Esophagus squamous epithelium (tissue), 5 donors: ENCODE measurements around the gene RYR3. TPM values are rescaled to one million over a fixed set of nuclear protein-coding genes. Genes with fewer than 3 reads are reported as not detected.

ENCODE experiments used
- DNase-seq: peaks from one replicate; lab custom pipeline; 2025; lab: John Stamatoyannopoulos, UW
- H3K27ac ChIP-seq, 4 donors: fragments of 200-600 bp; sonication (generic); one replicate each; pipeline ENCODE4 v1.5.1; 2016 to 2019; ENCODE audit warnings: mild to moderate bottlenecking in 1 of 4
- H3K27me3 ChIP-seq, 4 donors: fragments of 200-600 bp; sonication (generic); 1 replicate in 3 of 4; 2 replicates in 1 of 4; pipeline versions ENCODE4 v1.5.1 to v1.6.0; 2017 to 2021; ENCODE audit warnings: antibody characterized with exemption in 1 of 4
- H3K36me3 ChIP-seq, 3 donors: fragments of 200-600 bp; sonication (generic); one replicate each; pipeline ENCODE4 v1.5.1; 2016 to 2019
- H3K4me1 ChIP-seq, 3 donors: fragments of 200-600 bp; sonication (generic); one replicate each; pipeline ENCODE4 v1.5.1; 2017 to 2019
- H3K4me3 ChIP-seq, 4 donors: fragments of 200-600 bp; sonication (generic); 1 replicate in 3 of 4; 2 replicates in 1 of 4; pipeline ENCODE4 v1.5.1; 2016 to 2019; ENCODE audit warnings: mild to moderate bottlenecking in 2 of 4, moderate library complexity in 1 of 4
- H3K9me3 ChIP-seq, 3 donors: fragments of 200-600 bp; sonication (generic); one replicate each; pipeline ENCODE4 v1.5.1; 2016 to 2019
- CTCF ChIP-seq, 6 experiments: fragments of 450-650 bp in 4 of 6; fragments of 200-600 bp in 2 of 6; sonication (generic) in 2 of 6; IDR thresholded peaks; one replicate each; pipeline ENCODE4 v1.5.1; 2016 to 2019; ENCODE audit warnings: antibody characterized with exemption in 6 of 6, mild to moderate bottlenecking in 4 of 6, moderate library complexity in 4 of 6
- POLR2A ChIP-seq, 4 donors: fragments of 450-650 bp; IDR thresholded peaks; one replicate each; pipeline ENCODE4 v1.6.1; 2017; ENCODE audit warnings: antibody characterized with exemption in 4 of 4, mild to moderate bottlenecking in 4 of 4, moderate library complexity in 3 of 4
- WGBS, 2 donors: methylation state at CpG; one replicate each; pipeline ENCODE4 v1.1.5; 2018; 5-methylcytosine and 5-hydroxymethylcytosine counted together
- intact Hi-C: fragments of 100-400 bp; cut with DNase I; formaldehyde crosslinking; loops from one replicate; pipeline ENCODE4 v1.15.0; 2022
- total RNA-seq, 4 donors: library from RNA; depleted of rRNA; stranded (reverse); fragments of >200 nt; gene quantifications; one replicate each; pipeline ENCODE4 v1.1.0, GENCODE V29; 2016
- donor health status: DM: yes; HTN: yes; CAD: no.

RYR3 gene
- total RNA-seq, 4 donors from 2014 or later, result 0.15 to 4.2 (median 0.43) TPM

GRCh38 chr15:33678602-33679001 lies 367.8 kb downstream of the RYR3 start:
- Histone ChIP-seq H3K4me3 (no peak overlapping the region), H3K36me3 (no peaks in the 10 kb centered on the region), H3K27ac (no peak overlapping the region), H3K9me3 (no peaks in the 10 kb centered on the region), H3K27me3 (peaks cover 0 to 11% (median 0%) of the 10 kb centered on the region in 4 donors), H3K4me1 (no peaks in the 10 kb centered on the region)
- WGBS, 2 donors, result 66 to 78% methylated on average over 5 of the region's 5 CpGs
- intact Hi-C loops, result loop anchor here (5.0 kb wide), 1 partner anchor 386 kb away; no protein-coding TSS in a partner anchor
- no peak for DNase-seq
- no peak for TF ChIP-seq POLR2A (IDR thresholded peaks at IDR 0.05)
- no peak for TF ChIP-seq CTCF (IDR thresholded peaks at IDR 0.05)

GRCh38 chr15:33679061-33679460 lies 368.3 kb downstream of the RYR3 start:
- no peaks in the 10 kb centered on the region for H3K9me3 ChIP-seq
- no peaks in the 10 kb centered on the region for H3K4me1 ChIP-seq
- DNase-seq, result no peak
- H3K4me3 ChIP-seq, result no peak overlapping the region
- 41 to 49% methylated on average over 2 of the region's 2 CpGs for WGBS, 2 donors
- H3K27me3 ChIP-seq, result peaks cover 0 to 11% (median 0%) of the 10 kb centered on the region in 4 donors
- TF ChIP-seq CTCF (IDR thresholded peaks at IDR 0.05) (no peak), POLR2A (IDR thresholded peaks at IDR 0.05) (no peak)
- H3K36me3 ChIP-seq, result no peaks in the 10 kb centered on the region
- intact Hi-C loops, result loop anchor here (5.0 kb wide), 1 partner anchor 387 kb away; no protein-coding TSS in a partner anchor
- H3K27ac ChIP-seq, result no peak overlapping the region

GRCh38 chr15:33680336-33680735 lies 369.6 kb downstream of the RYR3 start:
- no peak overlapping the region for H3K27ac ChIP-seq
- no peaks in the 10 kb centered on the region for H3K4me1 ChIP-seq
- no peak for DNase-seq
- peaks cover 0 to 11% (median 0%) of the 10 kb centered on the region in 4 donors for H3K27me3 ChIP-seq
- 67 to 84% methylated on average over 4 to 5 of the region's 5 CpGs for WGBS, 2 donors
- no peaks in the 10 kb centered on the region for H3K36me3 ChIP-seq
- TF ChIP-seq CTCF (IDR thresholded peaks at IDR 0.05), result no peak
- TF ChIP-seq POLR2A (IDR thresholded peaks at IDR 0.05), result no peak
- intact Hi-C loops, result no loop called here
- no peak overlapping the region for H3K4me3 ChIP-seq
- H3K9me3 ChIP-seq, result no peaks in the 10 kb centered on the region

GRCh38 chr15:33693166-33693800 lies 382.5 kb downstream of the RYR3 start:
- 71 to 79% methylated on average over 6 to 12 of the region's 12 CpGs for WGBS, 2 donors
- intact Hi-C loops, result no loop called here
- Histone ChIP-seq H3K4me1 (no peaks in the 10 kb centered on the region), H3K9me3 (no peaks in the 10 kb centered on the region), H3K27ac (no peak overlapping the region), H3K36me3 (no peaks in the 10 kb centered on the region), H3K4me3 (no peak overlapping the region), H3K27me3 (no peaks in the 10 kb centered on the region)
- TF ChIP-seq CTCF (IDR thresholded peaks at IDR 0.05) (no peak), POLR2A (IDR thresholded peaks at IDR 0.05) (no peak)
- DNase-seq, result no peak

- Histone ChIP-seq H3K27ac (no peak overlapping the region), H3K36me3 (no peaks in the 10 kb centered on the region), H3K4me3 (no peak overlapping the region), H3K27me3 (no peaks in the 10 kb centered on the region), H3K9me3 (no peaks in the 10 kb centered on the region), H3K4me1 (no peaks in the 10 kb centered on the region)
- no peak for DNase-seq
- TF ChIP-seq POLR2A (IDR thresholded peaks at IDR 0.05), result no peak
- no peak for TF ChIP-seq CTCF (IDR thresholded peaks at IDR 0.05)
- WGBS, 2 donors, result 47 to 55% methylated on average over 3 to 4 of the region's 6 CpGs
- intact Hi-C loops, result no loop called here
These were observed 387.4 kb downstream of the RYR3 start for GRCh38 chr15:33698126-33698525.
